Measurements from ENCODE around the gene IGF2BP2.

Gene IGF2BP2

DNA sequence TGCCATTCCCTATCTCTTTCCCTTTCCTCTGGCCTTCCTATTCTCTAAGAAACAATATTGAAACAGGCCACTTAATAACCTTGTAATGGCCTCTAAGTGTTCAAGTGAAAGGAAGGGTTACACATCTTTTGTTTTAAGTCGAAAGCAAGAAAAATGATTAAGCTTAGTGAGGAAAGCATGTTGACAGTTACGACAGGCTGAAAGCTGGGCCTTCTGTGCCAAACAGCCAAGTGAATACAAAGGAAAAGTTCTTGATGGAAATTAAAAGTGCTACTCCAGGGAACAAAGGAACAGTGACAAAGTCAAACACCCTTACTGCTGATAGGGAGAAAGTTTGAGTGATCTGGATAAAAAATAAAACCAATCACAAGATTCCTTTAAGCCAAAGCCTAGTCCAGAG lies 184.5 kb downstream of the IGF2BP2 start:
- TF ChIP-seq TCF12 (IDR thresholded peaks at IDR 0.05; ENCODE audit: low read depth) (no peak), YY1 (IDR thresholded peaks at IDR 0.05; ENCODE audit: low read depth) (no peak), EGR1 (IDR thresholded peaks at IDR 0.05) (no peak), FOXM1 (IDR thresholded peaks at IDR 0.05; ENCODE audit: borderline replicate concordance, low read depth) (no peak), CEBPB (IDR thresholded peaks at IDR 0.05) (no peak), CREB1 (IDR thresholded peaks at IDR 0.05; ENCODE audit: low read depth) (no peak), RAD21 (IDR thresholded peaks at IDR 0.05; ENCODE audit: low read depth) (no peak)
- TF ChIP-seq, protein P1, sequence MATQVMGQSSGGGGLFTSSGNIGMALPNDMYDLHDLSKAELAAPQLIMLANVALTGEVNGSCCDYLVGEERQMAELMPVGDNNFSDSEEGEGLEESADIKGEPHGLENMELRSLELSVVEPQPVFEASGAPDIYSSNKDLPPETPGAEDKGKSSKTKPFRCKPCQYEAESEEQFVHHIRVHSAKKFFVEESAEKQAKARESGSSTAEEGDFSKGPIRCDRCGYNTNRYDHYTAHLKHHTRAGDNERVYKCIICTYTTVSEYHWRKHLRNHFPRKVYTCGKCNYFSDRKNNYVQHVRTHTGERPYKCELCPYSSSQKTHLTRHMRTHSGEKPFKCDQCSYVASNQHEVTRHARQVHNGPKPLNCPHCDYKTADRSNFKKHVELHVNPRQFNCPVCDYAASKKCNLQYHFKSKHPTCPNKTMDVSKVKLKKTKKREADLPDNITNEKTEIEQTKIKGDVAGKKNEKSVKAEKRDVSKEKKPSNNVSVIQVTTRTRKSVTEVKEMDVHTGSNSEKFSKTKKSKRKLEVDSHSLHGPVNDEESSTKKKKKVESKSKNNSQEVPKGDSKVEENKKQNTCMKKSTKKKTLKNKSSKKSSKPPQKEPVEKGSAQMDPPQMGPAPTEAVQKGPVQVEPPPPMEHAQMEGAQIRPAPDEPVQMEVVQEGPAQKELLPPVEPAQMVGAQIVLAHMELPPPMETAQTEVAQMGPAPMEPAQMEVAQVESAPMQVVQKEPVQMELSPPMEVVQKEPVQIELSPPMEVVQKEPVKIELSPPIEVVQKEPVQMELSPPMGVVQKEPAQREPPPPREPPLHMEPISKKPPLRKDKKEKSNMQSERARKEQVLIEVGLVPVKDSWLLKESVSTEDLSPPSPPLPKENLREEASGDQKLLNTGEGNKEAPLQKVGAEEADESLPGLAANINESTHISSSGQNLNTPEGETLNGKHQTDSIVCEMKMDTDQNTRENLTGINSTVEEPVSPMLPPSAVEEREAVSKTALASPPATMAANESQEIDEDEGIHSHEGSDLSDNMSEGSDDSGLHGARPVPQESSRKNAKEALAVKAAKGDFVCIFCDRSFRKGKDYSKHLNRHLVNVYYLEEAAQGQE (IDR thresholded peaks at IDR 0.05; ENCODE audit: low read depth) = no peak

DNA sequence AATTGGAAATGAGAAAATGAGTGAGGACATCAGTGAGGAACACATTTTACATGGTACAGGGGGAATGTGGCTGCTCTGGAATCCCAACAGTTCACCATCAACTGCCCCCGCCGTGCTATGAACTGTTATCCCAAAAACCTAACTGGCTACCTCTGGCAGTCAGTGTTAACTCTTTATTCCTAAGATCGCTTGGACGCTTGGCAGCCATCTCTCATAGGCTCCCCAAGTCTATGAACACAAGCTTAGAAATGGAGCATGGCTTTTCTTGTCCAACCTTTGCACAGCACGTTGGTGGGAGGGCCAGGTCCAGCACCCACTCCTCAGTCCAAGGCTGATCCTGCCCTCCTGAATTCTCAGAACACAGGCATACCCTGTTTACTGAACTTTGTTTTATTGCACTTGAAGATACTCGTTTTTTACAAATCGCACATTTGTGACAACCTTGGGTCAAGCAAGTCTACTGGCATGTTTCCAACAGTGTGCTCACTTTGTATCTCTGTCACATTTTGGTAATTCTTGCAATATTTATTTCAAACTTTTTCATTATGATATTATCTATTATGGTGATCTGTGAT lies 185.1 kb downstream of the IGF2BP2 start:
- TF ChIP-seq TAF1 (IDR thresholded peaks at IDR 0.05; ENCODE audit: low read depth) (no peak), EGR1 (IDR thresholded peaks at IDR 0.05) (no peak), YY1 (IDR thresholded peaks at IDR 0.05; ENCODE audit: low read depth) (no peak), TEAD4 (IDR thresholded peaks at IDR 0.05) (no peak), ZBTB7A (IDR thresholded peaks at IDR 0.05; ENCODE audit: low read depth) (no peak), CREB1 (IDR thresholded peaks at IDR 0.05; ENCODE audit: low read depth) (no peak), RAD21 (IDR thresholded peaks at IDR 0.05; ENCODE audit: low read depth) (no peak), TCF12 (IDR thresholded peaks at IDR 0.05; ENCODE audit: low read depth) (no peak), CEBPB (IDR thresholded peaks at IDR 0.05) (no peak), EP300 (IDR thresholded peaks at IDR 0.05; ENCODE audit: borderline replicate concordance) (no peak), NFIC (IDR thresholded peaks at IDR 0.05) (no peak), FOXM1 (IDR thresholded peaks at IDR 0.05; ENCODE audit: borderline replicate concordance, low read depth) (no peak)
- TF ChIP-seq, protein P1 (IDR thresholded peaks at IDR 0.05; ENCODE audit: low read depth) = no peak
- TF ChIP-seq, protein P2, sequence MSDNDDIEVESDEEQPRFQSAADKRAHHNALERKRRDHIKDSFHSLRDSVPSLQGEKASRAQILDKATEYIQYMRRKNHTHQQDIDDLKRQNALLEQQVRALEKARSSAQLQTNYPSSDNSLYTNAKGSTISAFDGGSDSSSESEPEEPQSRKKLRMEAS (IDR thresholded peaks at IDR 0.05) = no peak
- TF ChIP-seq, protein P3, sequence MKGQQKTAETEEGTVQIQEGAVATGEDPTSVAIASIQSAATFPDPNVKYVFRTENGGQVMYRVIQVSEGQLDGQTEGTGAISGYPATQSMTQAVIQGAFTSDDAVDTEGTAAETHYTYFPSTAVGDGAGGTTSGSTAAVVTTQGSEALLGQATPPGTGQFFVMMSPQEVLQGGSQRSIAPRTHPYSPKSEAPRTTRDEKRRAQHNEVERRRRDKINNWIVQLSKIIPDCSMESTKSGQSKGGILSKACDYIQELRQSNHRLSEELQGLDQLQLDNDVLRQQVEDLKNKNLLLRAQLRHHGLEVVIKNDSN (IDR thresholded peaks at IDR 0.05) = no peak

DNA sequence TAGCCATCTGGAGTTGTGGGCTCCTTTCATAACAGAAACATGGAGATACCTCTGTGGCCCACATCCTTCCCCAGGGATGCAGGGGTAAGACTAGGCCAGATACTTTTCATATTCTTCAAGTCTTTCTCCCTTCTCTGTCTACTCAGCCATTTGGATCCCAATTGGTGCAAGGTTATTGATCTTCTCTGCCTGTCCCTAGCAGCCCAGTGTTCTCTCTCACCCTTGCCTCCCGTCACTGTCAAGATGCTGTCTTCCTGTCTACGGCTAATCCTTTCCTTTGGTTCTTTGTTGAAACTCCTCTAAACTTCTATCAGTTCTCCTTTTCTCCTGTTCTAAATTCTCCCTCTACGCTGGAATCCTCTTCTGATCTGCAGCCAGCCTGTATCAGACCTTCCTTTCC lies 187.5 kb downstream of the IGF2BP2 start:
- TF ChIP-seq FOXM1 (IDR thresholded peaks at IDR 0.05; ENCODE audit: borderline replicate concordance, low read depth) (no peak), CREB1 (IDR thresholded peaks at IDR 0.05; ENCODE audit: low read depth) (no peak), RAD21 (IDR thresholded peaks at IDR 0.05; ENCODE audit: low read depth) (no peak), EGR1 (IDR thresholded peaks at IDR 0.05) (no peak), ZBTB7A (IDR thresholded peaks at IDR 0.05; ENCODE audit: low read depth) (no peak), NFIC (IDR thresholded peaks at IDR 0.05) (no peak), CEBPB (IDR thresholded peaks at IDR 0.05) (no peak)

DNA sequence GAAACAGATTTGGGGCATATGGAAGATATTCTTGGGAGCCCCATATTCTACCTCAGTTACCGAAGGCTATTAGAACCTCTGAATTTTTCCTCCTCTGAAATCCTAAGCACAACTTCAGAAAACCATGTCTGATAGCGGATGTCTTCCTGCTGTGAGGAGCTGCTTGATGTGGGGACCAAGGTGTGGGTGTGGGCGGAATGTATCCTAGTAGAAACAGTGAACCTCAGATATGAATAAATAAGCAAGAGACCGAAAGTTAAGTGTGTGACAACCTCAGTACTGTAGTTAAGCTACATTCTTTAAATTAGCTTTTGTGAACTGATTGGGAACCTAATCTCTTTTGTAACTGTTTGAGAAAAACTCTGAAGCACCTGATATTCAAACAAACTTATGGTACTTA lies 191.8 kb downstream of the IGF2BP2 start:
- TF ChIP-seq FOXM1 (IDR thresholded peaks at IDR 0.05; ENCODE audit: borderline replicate concordance, low read depth) (no peak), TEAD4 (IDR thresholded peaks at IDR 0.05) (no peak), YY1 (IDR thresholded peaks at IDR 0.05; ENCODE audit: low read depth) (no peak), RAD21 (IDR thresholded peaks at IDR 0.05; ENCODE audit: low read depth) (no peak), CEBPB (IDR thresholded peaks at IDR 0.05) (no peak), NFIC (IDR thresholded peaks at IDR 0.05) (no peak), CREB1 (IDR thresholded peaks at IDR 0.05; ENCODE audit: low read depth) (no peak), EGR1 (IDR thresholded peaks at IDR 0.05) (no peak), TAF1 (IDR thresholded peaks at IDR 0.05; ENCODE audit: low read depth) (no peak), EP300 (IDR thresholded peaks at IDR 0.05; ENCODE audit: borderline replicate concordance) (no peak), ZBTB7A (IDR thresholded peaks at IDR 0.05; ENCODE audit: low read depth) (no peak), TCF12 (IDR thresholded peaks at IDR 0.05; ENCODE audit: low read depth) (no peak)
- TF ChIP-seq, protein P3 (IDR thresholded peaks at IDR 0.05) = no peak
- TF ChIP-seq, protein P2 (IDR thresholded peaks at IDR 0.05) = no peak
- TF ChIP-seq, protein P1 (IDR thresholded peaks at IDR 0.05; ENCODE audit: low read depth) = no peak

All from Ishikawa (cell line).